ENCODE measurements around the gene GRM1.

- TF ChIP-seq, protein P1, sequence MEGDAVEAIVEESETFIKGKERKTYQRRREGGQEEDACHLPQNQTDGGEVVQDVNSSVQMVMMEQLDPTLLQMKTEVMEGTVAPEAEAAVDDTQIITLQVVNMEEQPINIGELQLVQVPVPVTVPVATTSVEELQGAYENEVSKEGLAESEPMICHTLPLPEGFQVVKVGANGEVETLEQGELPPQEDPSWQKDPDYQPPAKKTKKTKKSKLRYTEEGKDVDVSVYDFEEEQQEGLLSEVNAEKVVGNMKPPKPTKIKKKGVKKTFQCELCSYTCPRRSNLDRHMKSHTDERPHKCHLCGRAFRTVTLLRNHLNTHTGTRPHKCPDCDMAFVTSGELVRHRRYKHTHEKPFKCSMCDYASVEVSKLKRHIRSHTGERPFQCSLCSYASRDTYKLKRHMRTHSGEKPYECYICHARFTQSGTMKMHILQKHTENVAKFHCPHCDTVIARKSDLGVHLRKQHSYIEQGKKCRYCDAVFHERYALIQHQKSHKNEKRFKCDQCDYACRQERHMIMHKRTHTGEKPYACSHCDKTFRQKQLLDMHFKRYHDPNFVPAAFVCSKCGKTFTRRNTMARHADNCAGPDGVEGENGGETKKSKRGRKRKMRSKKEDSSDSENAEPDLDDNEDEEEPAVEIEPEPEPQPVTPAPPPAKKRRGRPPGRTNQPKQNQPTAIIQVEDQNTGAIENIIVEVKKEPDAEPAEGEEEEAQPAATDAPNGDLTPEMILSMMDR (IDR thresholded peaks at IDR 0.05): no peak
- TF ChIP-seq EP300 (IDR thresholded peaks at IDR 0.05) (no peak), POLR2A (IDR thresholded peaks at IDR 0.05) (no peak)
Measured at GRCh38 chr6:146351018-146351417, 322.2 kb downstream of the GRM1 start.
